HG02973 (cell line): Measurements from ENCODE around the gene THSD4.
"Not testable (repeated sequence)": the region's sequence is repeated elsewhere in the genome, so short reads cannot be mapped to it uniquely, and the experiment has no call there.

Experiments
- ATAC-seq: cut with Tn5 transposase; IDR thresholded peaks from one replicate; pipeline ENCODE4 v1.9.1; 2021; ENCODE audit warnings: moderate library complexity; ENCODE audit not compliant: unreplicated experiment

THSD4 gene

DNA sequence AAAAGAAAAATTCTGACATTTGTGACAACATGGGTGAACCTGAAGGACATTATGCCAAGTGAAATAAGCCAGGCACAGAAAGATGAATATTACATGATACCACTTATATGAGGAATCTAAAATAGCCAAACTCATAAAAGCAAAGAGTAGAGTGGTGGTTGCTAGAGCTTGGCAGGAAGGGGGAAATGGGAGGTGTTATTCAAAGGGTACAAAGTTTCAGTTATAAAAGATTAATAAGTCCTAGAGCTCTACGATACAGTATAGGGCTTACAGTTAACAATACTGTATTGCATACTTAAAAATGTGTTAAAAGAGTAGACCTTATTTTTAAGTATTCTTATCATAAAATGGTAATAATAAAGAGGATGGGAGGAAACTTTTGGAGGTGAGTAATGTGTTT is 583.5 kb downstream of the THSD4 start:
- no peak for ATAC-seq

DNA sequence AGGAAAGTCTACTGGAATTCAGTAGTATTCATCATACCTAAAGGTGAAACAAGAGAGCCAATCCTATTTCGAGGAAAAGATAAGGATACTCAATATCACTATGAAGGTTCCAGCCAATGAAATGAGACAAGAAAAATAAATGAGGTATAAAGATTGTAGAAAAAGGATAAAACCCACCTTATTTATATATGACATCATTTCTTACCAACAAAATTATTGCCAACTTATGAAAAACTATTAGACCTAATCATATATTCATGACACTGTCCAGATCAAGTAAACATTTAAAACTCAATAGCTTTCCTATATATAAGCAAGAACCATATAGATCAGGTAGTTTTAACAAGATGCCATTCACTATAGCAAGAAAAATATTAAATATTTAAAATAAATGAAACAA is 584.7 kb downstream of the THSD4 start:
- no peak for ATAC-seq

DNA sequence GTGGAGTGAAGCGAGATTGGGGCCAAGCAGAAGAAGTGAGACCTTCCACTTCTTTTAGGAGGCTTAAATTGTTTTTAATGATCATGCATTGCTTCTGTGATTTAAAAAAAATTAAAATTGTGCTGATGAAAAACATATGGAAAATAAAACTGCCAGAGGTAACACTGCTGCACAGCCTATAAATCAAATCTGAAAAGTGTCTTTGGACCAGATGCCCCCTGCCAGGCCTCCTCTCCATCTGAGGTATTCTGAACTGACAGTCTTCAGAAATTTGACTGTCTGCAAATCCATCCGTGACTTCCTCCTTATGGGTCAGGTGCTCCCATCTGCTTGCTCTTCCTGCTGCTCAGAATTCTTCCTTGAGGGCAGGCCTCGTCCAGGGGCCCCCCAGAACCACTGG is 586.5 kb downstream of the THSD4 start:
- no peak for ATAC-seq

DNA sequence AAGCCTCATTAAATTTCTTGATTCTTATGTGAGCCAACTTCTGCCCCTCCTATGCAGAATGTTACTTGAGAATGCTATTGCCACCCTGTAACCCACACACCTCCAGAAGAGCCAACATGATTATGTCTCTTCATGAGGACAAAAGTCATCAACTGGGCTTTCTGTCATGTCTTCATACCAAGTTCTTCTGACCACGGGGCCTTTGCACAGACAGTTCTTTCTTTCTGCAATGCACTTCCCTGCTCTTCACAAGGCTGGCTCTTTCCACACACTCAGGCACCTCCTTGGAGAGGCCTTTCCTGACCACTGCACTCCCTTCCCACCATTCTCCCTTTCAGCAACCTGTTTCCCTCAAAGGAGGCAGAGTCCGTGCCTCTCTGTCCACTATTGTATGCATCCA is 587.2 kb downstream of the THSD4 start:
- ATAC-seq, result no peak

GRCh38 chr15:71705151-71705550 is 589.9 kb downstream of the THSD4 start:
- ATAC-seq, result no peak

DNA sequence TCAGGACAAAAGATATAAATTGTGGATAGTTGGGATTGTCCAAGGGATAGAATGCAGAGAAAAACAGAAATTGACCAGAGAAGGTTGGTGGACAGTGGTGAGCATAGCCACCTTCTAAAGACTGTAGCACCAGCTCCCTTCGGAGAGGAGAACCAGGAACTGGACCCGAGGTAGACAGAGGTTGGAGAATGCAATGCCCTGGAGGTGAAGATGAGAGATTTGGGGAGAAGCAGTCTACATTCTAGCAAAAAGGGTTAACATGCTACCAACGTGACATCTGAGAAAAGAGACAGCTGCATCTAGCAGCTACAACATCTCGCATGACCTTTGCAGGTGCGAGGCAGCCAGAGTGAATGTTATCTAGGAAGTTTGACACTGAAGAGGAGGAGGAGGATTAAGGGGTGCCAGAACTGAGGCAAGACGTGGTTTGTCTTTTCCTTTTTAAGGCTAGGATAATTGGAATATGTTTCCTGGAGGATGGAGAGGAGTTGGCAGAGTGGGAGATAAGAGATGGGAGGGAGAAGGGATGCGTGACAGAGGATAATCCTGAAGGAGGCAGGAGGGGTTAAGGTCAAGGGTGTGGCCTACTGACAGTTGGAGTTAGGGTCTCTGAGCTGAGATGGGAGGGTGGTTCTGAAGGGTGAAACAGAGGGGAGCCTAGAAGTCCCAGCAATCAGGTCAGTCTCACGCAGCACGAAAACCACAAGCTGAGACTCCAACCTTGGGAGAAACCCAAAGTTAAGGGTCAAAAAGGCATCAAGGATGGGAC is 591.4 kb downstream of the THSD4 start:
- no peak for ATAC-seq

DNA sequence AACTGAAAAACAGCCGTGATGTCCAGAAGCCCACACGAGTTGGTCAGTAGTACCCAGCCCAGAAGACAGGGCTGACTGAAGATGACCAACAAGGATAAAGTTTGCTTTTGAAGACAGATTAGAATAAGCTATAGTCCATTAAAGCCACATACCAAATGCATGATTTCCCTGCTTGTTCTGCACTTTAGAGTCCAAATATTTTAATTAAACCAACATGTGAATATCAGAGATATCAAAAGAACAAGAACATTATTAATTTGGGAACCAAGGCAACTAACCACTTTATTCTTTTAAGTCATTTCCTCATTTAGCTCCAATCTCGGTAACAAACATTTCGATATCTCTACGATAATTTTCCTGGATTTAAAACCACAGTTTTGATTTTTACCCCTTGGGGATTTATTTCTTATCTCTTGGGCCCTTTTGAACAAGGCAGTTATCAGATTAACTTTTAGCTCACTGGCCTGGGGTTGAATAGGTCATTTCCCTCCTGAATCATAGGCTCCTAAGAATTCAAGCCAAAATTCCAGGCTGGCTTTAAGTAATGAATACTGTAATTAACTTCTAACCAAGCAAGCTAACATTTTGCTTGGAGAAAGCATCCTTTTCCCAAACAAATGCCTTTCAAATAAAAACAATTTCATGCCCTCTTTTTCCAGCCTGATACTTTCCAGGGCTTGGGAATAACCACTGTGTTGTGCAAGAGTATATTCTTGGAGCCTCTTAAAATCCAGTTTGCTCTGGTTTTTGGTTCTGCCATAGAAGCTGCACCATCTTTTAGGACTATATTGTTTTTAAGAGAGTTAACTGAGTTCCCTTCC is 592.2 kb downstream of the THSD4 start:
- ATAC-seq, result no peak

GRCh38 chr15:71708051-71708429 is 592.8 kb downstream of the THSD4 start:
- ATAC-seq, result no peak

DNA sequence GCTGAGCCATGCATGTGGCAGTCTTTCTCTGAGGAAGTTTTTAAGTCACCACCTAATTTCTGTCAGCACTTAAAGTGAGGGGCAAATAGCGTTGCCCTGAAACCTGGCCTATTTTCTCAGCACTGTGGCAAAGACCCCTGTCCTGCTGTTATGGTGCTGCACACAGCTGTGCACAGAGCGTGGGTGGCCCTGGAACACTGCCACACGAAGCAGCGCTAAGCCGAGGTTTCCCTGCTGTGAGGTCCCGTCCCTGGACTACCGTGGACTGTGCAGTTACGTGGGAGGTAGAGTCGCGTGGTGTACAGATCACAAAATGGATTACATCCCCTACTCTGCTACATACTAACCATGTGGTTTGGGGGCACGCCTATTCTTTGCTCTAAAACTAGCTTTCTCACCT is 593.5 kb downstream of the THSD4 start:
- no peak for ATAC-seq

DNA sequence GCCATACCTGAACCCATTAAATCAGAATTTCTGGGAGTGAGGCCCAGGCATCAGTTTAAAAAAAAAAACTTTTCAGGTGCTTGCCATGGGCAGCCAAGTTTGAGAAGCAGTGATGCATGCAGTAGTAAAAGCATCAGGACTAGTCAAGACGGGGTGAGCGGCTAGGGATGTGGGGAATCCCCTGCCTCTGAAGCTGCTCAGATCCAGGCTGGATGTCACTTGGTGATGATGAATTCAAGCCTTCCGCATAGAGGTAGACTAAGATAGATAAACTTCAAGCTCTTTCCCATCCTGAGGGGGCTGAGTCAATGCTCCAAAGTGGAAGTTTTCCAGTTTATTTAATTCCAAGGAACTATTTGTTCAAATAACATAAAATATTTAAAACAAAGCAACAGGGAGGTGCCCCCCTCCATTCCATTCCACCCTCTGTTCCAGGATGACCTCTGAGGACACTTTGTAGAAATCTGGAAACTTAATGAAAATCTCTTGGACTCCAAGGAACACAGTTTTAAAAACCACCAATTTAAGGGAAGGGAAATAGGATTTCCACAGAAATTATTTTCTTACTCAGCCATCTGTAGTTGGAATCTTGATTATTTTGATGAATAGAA is 594.6 kb downstream of the THSD4 start:
- no peak for ATAC-seq

GRCh38 chr15:71712182-71712581 is 596.9 kb downstream of the THSD4 start:
- ATAC-seq, result no peak

GRCh38 chr15:71713191-71713809 is 598.0 kb downstream of the THSD4 start:
- no peak for ATAC-seq

- ATAC-seq, result no peak
Measured at GRCh38 chr15:71715914-71716313, 600.6 kb downstream of the THSD4 start.

DNA sequence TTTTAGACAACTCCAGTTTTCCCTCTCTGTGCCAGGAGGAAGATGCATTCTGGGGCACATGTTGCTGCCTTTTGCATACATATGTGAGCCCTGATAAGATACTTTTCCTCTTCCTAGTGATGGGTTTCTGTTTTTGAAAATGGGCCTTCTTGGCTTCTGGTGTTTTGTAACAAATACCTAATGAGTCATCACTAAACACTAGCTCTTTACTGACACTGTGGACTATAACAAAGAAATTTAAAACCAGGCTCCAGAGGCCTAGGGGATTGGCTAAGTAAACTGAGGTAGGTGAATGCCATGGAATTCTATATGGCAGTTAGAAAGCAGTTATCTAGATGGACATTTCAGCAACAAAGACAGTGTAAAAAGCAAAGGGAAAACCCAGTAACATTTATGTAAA is 601.7 kb downstream of the THSD4 start:
- no peak for ATAC-seq

- no peak for ATAC-seq
Measured at GRCh38 chr15:71718116-71718910, 603.0 kb downstream of the THSD4 start.

GRCh38 chr15:71723344-71723743 is 608.1 kb downstream of the THSD4 start:
- no peak for ATAC-seq

DNA sequence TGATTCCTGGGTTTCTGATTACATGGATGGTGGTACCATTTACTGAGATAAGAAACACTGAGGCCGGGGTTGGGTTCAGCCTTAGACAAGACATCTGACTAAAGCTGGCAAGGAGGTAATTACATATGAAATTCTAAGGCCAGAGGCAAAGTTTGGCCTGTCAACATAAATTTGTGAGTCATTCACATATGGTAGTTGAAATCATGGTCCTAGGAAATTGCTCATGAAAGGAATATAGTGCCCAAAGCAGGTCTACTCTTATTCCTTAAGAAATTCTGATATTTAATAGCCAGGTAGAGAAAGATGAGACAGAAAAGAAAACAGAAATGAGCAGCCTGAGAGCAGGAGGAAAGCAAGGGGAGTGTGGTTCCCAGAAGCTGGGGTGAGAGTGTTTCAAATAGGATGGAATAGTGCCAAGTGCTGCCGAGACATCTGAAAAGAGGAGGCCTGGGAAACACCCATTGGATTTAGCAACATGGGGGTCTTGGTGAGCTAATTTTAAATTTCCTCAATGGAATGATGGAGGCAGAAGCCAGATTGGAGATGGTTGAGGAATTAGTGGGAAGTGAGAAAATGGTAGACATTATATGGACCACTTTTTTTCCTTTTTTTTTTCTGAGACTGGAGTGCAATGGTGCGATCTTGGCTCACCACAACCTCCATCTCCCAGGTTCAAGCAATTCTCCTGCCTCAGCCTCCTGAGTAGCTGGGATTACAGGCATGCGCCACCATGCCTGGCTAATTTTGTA is 610.1 kb downstream of the THSD4 start:
- not testable (repeated sequence) for ATAC-seq

- ATAC-seq, result no peak
Measured at GRCh38 chr15:71728881-71729280, 613.6 kb downstream of the THSD4 start.

DNA sequence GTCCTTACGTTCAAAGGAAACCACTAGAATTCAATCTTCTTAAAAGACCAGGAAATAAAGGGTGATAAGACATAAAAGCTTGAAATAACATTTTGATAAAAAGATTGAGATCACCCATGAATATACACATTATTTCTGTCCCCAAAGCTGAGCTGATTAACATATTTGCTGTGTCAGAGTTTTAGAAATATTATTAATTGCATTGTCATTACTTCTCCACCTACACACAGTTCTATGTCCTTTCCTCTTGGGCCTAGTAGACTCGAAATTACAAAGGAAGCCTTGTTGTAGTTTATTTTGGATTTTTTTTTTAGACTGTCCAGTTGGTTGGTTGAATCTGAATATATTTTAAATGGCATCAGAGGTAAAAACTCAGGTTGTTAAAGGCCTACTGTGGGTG is 614.0 kb downstream of the THSD4 start:
- ATAC-seq, result no peak
